ENCODE measurements around the gene DTX3.

DNA sequence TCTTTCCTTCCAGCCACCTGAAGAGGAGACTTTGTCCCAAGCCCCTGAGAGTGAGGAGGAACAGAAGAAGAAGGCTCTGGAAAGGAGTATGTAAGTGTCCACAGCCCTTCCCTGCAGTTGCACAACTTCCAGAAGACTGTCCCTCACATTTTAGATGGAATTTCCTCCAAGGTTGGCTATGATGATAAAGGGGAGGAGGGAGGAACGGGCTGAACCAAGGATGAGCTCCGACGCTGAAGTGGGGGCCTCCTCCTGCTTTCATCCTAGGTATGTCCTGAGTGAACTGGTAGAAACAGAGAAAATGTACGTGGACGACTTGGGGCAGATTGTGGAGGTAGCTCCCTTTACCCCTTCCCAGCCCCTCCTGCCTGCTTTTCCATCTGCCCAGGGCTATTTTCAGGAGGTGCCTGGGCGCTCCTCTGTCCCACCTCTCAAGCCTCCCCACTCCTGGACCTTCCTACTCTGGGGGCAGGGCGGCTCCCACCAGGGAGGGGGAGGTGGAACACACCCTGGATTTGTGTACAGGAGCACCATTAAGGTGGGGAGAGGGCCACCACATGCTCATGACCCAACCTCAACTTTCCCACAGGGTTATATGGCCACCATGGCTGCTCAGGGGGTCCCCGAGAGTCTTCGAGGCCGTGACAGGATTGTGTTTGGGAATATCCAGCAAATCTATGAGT lies 8.9 kb downstream of the DTX3 start:
- TF ChIP-seq, protein P1, sequence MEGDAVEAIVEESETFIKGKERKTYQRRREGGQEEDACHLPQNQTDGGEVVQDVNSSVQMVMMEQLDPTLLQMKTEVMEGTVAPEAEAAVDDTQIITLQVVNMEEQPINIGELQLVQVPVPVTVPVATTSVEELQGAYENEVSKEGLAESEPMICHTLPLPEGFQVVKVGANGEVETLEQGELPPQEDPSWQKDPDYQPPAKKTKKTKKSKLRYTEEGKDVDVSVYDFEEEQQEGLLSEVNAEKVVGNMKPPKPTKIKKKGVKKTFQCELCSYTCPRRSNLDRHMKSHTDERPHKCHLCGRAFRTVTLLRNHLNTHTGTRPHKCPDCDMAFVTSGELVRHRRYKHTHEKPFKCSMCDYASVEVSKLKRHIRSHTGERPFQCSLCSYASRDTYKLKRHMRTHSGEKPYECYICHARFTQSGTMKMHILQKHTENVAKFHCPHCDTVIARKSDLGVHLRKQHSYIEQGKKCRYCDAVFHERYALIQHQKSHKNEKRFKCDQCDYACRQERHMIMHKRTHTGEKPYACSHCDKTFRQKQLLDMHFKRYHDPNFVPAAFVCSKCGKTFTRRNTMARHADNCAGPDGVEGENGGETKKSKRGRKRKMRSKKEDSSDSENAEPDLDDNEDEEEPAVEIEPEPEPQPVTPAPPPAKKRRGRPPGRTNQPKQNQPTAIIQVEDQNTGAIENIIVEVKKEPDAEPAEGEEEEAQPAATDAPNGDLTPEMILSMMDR (IDR thresholded peaks at IDR 0.05), result no peak
- TF ChIP-seq EZH2phosphoT487 (IDR thresholded peaks at IDR 0.05) (no peak), EZH2 (IDR thresholded peaks at IDR 0.05) (no peak)
